ENCODE measurements around the gene GRIK1.

GRIK1 gene

DNA sequence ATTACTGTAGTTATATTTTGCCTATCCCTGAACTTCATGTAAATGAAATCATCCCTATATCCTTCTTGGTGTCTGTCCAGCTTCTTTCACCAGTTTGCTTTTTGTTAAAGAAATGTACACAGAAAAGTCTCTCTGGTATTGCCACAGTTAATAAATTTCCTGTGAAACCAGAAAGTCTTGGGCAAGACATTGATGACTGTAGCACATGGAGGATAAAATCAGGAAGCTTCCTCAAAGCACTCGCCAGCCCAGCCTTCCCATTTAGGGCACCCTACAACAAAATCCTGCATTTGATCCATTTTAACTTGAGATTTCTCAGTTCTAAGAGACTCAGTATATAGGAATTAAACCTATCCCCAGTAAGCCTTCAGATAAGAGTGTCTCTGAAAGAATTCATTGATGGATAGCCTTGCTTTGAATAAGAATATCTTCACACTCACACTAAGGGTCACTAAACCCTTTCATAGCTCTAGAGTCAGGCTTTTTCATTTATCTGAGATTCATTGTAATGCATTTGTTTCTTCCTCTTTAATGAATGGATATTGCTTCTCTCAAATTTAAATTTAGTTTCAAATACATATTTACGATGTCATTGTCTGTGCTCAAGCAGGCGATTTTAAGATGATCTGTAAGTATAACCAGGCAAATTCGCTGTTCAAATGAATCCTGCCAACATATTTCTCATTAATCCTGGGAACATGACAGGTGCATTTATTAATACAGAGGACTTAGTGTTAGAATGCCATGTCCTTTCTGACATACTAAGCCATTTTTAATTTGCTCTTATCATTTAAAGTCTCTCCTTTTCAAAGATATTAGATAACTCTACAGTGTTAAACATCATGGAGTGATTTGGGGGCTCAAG is 153.1 kb downstream of the GRIK1 start:
- no peak for DNase-seq (ENCODE audit: low read depth)

DNA sequence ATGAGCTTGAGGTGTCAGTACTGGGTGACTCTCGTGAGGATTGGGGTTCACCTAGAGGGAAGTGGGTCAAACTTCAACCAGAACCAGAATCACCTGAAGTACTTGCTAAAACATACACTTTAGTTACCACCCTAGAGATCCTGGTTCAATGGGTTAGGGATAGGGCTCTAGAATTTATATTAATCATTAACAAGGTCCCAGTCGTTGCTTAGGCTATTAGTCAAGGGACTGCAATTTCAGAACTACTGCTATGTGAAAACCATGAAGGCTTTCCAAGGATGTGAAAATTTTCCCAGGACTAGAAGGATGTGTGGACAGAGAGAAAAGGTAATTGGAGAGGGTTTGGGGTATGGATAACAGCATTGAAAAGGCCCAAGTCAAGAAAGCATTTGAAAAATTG is 162.6 kb downstream of the GRIK1 start:
- no peak for DNase-seq (ENCODE audit: low read depth)

DNA sequence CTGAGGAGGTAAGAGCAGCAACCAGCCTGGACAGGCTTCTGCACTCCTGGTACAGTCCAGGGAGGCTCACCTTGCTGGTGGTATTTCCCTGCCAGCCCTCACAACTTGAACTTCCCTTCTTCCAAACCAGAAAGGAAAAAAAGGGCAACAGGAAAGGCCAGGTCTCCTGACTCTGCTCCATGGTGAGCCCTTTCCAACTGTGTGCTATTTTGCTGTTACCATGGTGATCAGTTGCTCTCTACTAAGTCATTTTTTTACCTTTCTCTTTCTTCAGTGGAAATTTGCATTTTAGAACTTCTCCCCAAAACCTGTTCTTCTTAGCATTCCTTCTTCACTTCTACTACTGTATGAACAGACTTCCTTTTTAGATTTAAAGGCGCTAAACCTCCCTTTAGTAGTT is 164.3 kb downstream of the GRIK1 start:
- DNase-seq (ENCODE audit: low read depth) = no peak

DNA sequence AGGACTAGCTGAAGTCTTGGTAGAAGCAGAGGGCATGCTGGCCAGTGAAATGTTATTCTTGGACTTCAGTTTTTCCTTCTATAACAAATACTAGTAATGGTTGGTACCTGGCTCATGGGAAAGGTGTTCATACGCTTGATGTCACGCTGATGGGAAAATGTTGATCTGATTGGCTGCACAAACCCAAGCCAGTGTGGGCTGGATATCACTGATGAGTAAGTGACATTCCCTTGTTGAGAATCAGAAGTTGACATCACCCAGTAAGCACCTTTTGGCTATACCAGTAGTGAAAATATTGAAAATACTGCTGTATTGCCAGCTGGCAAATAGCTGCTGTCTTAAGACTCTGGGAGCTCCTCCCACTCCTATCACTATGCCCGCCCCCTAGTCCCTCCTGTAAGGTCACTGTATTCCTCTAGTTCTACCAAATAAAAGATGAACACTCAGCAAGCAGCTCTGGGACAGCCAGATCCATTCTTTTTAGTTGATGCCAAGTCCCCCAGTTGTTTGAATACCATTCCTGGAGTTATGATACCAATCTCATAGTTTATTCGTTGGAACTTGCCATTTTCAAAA is 168.2 kb downstream of the GRIK1 start:
- no peak for DNase-seq (ENCODE audit: low read depth)

DNA sequence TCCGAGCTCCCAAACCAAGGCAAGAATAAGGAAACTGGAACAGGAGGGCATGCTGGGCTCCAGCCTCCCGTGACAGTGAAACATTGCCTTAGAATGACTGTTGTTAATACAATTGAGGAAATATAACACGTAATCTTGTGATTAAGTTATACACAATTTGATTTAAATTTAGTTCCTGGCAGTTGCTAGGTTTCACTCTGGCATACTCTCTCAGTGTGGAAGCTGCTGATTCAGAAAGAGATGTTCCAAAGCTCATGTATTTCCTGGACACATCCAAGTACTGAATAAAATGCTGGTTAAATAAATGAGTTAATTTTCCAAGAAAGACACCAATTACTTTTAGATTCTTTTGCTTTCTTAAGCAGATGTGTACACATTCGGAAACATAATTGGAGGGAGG is 176.1 kb downstream of the GRIK1 start:
- no peak for DNase-seq (ENCODE audit: low read depth)

DNA sequence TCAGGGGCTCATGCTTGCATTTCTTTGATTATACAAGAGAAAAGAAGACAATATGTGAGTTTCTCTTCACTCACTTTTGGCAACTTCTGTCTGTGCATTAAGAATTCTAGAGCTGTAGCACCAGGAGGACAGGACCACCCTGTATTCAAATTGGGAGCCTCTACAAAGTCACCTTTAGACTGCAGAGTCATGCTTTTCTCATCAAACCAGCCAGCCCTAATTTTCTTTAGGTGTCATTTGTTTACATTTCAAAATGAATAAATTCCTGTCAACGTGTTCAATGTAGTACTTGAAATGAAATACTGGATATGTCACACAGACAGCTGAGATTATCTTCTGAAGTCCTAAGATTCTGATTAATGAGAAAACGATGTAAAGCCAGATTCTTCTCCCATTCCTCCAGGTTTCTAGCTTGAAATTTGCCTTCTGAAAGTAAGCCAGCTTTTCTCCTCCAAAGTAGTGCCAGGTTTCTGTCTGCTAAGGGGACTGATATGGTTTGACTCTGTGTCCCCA is 177.2 kb downstream of the GRIK1 start:
- DNase-seq (ENCODE audit: low read depth) = no peak

DNA sequence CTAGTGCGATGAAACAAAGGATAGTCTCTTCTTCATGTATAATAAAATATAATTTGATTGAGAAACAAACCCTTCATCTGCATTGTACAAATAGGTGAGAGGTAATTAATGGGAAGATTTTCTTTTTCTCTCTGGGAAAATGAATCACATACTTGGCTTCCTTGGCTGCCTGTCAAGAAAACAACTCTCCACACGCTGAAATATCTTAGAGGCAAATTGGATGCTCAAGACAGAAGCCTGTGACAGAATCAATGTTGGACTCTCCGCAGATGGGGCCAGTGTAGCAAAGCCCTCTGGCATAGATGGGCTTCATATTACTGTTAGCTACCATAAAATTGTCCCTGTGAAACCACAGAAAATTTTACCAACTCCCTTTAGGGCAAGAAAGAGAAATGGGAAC is 186.6 kb downstream of the GRIK1 start:
- DNase-seq (ENCODE audit: low read depth) = no peak

DNA sequence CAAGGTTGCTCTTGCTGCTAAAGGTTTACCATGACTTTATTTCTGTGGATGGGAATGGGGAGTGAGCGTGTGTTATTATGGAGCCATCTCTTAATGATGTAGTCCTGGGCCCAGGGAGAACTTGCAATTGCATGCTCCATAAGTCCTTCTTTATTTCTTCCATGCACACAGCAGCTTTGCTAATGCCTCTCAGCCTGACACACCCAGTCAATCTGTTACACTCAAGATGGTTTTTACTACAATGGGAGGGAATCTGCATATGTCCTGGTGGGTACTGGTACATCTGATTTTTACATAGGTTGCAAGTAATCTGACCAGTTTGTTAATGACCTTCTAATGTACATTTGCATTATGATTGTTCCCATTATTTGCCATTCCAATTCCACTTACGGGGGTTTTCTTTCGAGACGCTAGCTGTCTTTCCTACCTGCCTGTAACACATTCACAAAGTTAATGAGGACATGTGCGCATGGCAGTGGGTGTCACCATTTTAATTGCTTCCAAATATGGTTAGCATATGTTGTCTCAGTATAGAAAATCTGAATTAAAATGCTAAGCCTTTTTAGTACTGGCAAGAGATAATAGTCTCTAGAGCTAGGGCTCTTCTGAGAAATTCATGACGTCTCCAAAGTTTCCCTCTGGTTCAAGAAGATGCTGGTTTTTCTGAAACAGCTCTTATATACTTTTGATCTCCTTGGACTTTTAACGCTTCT is 188.2 kb downstream of the GRIK1 start:
- DNase-seq (ENCODE audit: low read depth) = no peak

DNA sequence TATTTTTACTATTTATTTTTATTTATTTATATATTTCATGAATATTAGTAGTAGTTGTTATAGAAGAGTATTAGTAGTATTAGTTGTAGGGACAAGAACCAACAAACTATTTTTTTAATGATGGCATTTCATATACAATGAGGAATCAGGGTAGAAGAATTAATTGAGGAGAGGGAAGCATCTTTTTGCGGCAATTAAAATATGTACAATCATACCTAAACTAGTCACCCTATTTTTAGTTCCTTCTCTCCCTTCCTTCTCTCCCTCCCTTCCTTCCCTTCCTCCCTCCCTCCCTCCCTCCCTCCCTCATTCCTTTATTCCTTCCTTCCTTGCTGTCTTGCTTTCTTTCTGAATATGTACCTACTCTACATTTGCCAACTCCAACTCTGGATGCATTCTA is 189.8 kb downstream of the GRIK1 start:
- no peak for DNase-seq (ENCODE audit: low read depth)

DNA sequence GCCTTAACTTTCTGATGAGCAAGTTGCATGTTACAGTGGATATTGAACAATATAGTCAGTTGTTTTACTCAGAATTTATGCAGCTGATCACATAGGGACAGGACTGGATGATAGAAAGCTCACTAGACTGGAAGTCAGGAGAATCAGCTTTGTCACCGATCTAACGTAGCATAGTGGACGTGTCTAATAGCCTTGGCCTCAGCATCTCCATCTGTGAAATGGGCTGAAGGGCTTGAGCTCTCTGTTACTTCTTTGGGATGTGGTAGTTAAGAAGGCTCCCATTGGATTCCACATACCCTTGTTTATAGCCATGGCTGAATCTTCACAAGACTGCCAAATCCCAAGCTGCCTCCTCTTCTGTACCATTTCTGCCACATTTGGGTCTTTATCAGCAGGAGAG is 190.6 kb downstream of the GRIK1 start:
- no peak for DNase-seq (ENCODE audit: low read depth)

DNA sequence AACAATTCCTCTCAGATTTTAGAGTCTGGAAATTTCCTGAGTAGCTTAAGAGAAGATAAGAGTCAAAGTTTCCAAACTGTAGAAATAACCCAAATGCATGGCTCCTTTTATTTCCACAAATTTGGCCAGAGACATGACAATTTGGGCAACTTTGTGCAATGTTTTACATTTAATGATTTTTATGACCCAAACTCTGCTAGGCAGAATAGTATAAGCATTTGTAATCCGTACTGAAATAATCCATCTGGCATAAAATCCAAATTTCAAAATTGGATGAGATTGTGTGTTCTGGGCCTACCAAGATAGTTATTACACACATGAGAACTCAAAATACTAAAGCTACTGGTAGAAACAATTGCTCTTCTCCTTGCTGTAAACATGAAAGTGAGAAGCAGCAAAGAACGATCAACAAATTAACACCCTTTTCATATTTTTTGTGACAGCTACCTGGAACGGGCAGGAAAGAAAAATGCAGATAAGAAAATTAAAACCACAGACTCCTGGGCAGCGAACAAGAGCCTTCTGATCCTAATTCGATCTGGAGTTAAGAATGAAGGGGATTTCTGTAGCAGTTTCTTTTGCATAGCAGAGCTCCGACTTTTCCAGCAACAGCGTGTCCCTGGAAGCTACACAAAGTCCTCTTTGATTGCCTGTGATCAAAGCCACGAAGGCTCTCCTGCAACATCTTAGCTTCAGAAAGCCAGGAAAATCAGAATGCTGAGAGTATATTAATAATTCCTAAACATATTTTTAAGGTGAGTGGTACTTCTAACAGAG is 191.2 kb downstream of the GRIK1 start:
- DNase-seq (ENCODE audit: low read depth) = no peak

DNA sequence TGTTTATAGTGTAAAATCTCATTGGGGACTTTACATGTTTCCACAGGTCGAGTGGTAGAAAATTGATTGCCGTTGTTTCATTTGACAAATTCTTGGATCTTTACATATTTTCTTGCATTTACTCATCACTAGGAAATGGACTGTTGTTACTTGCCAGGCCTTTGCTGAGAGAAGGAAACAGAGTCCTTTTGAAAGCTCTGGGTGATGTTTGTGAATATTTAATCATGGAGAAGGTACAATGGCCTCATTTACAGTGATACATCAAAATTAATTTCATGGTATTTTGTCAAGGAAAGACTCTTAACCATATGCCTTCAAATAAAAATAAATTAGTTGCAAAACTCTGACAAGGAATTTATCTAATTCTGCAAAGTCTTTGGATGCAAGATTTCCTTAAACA is 198.0 kb downstream of the GRIK1 start:
- DNase-seq (ENCODE audit: low read depth) = no peak

DNA sequence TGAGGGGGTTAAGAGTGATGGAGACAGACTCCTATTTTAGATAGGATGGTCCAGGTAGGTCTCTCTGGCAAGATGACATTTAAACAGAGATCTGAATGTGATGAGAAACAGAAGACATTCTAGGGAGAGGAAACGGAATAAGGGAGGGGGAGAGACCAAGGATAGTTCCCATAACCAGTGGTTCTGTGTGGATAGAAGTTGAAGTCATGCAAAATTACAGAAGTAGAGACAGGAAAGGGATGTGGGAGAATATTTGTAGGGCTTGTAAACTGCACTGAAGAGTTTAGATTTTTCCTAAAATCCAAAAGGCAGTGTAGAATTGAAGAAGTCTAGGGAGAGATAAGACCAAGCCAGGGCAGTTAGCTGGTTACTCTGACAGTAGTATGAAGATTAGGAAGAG is 200.6 kb downstream of the GRIK1 start:
- no peak for DNase-seq (ENCODE audit: low read depth)

DNA sequence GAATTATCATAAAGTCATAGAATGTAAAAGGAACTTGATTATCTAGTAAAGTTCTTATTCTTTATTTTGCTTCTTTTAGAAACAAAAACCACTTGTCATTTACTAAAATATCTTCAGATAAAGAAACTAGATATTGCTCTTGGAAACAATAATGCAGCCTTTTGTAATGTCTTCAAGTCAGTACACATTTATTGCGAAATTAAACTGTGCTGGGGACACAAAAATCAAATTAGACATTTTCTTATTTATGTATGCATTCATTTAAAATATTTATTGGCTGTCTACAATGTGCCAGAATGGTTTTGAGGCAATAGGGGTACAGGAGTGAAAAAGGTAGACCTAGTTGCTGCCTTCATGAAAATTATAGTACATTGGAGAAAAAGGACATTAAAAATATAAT is 201.1 kb downstream of the GRIK1 start:
- DNase-seq (ENCODE audit: low read depth) = no peak

DNA sequence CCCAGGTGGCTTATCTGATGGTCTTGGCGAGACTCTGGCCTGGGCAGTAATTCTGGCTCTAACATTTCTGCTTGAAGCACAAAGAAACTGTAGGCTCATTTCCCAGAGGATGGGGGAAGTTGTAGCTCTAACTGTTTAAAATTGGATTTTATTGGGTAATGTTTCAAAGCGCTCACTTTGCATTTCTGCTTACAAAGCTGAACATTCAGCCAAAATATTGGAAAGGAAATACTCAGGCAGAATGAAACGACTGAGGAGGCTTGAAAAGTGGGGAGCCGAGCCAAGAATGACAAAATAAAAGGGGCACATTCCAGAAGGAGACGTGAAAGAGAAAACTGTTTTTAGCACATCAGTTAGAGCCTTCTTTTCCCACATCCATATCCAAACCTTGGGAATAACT is 202.6 kb downstream of the GRIK1 start:
- no peak for DNase-seq (ENCODE audit: low read depth)

DNA sequence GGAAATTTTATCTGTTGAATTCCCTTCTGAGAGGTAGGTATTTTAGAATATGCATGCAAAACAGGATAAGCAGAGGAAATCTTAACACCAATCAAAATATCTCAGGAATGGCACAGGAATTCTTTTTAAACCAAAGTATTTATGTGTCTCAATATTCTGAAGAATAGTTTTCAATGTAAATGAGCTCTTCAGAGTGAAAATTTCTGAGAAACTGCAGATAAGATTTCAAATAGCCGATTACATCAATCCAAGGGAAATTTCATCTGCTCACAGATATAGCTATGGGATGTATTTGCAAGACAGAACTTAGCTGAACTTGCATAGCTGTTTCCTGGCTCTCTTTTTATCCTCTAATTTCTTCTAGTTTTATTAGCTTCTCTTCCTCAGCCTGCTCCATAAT is 209.5 kb downstream of the GRIK1 start:
- no peak for DNase-seq (ENCODE audit: low read depth)

DNA sequence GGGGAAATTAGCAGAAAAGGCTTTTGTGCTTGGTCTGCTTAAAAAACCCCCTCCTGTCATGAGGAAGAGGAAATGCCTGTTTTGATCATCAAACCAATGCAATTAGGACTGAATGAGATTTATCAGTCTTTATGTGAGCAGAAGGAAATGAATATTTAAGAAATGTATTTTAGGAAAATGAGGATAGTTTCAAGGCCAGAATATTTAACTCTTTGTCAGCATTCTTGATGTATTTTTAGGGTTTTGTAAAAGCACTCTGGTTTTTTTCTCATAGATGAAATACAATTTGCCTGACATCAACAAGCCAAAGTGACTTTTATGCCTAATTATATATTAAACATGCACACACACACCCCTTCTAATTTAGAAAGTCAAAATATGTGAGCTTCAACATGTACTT is 213.8 kb downstream of the GRIK1 start:
- no peak for DNase-seq (ENCODE audit: low read depth)

DNA sequence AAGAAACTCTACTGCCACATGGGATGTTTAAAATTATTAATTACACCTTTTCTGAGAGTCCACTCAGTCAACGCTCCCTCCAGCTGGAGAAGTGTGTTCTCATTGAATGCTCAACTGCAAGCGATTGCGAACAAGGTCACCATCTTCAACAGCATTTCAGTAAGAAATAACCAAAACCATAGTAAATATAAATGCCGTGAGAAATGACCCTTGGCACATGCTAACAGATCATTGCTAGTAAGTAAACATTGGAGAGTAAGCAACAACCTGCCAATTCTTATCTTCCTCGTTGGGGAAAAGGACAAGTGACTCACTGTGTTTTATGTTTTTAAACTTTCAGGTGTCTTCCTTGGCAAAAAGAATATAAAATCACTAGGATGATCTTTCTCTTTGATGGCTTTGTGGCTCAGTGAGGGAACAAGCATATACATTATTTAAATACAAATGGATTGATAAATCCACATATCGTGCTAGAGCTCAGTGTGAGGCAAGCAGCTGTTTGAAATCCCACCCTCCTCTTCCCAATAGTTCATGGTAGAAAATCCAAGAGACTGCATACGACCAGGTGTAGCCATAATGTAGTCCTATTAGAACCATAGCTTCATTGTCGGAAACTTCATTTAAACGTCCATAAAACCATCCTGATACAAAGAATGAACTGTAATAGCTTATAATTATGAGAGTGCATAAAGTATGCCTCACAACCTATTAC is 214.6 kb downstream of the GRIK1 start:
- DNase-seq (ENCODE audit: low read depth) = no peak

DNA sequence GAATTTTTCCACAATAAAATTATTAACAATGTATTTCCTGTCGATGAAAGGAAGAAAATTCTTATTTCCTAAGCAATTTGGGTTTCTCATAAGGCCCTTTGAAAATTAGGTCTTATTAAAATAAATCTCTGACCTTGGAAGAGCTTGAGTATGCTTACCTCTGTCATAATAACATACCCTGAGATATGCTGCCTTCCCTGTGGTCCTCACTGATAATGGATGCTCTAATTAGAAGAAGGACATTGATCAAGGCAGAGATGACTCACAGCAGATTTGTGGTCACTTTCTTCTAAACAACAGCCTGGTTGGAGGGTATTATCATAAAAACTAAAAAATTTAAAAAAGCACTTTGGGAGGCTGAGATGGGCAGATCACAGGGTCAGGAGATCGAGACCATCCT is 217.8 kb downstream of the GRIK1 start:
- DNase-seq (ENCODE audit: low read depth) = no peak

DNA sequence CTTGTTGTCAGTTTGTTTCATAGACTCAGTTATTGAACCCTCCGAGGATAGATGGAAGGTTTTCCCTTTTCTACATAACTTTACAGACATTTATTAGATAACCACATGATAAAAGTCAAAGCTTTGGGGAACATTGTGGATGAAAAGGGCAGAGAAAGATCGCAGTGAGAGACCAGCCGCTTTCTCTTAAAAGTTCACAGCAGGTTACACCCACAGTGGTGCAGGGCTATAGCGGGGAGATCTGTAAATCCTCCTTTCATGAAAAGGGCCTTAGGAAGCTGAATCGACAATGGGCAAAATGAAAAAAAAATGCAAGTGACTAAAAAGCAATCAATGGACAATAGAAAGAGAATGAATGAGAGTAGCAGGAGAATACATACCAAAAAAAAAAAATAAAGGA is 218.6 kb downstream of the GRIK1 start:
- DNase-seq (ENCODE audit: low read depth) = no peak

DNA sequence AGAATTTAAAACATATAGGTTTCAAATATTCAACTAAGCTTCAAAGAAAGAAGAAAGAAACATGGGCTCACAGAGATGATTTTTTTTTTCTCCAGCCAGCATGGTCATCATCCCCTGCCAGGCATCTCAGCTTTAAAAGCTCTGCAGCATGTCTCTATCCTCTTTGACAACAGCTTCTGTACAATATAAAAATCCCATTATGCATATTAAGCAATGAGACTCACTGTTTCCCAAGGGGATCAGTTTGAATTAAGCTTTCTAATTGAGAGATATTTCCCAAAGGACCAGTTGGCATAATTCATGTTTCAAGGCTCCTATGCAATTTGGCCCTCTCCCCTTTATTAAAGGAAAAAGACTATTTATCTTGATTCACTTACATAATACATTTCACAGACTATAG is 220.3 kb downstream of the GRIK1 start:
- no peak for DNase-seq (ENCODE audit: low read depth)

All from CMK (cell line).